Activated CD8-positive, alpha-beta T cell treated with anti-CD3 and anti-CD28 coated beads for 36 hours (primary cell): ENCODE data around the gene GP5. TPM values are rescaled to one million over a fixed set of nuclear protein-coding genes. Genes with fewer than 3 reads are reported as not detected.

ENCODE experiments used
- ATAC-seq: fragments of 200-7000 bp; cut with Tn5 transposase; one replicate; pipeline ENCODE4 v1.10.0; 2021; ENCODE audit warnings: mild to moderate bottlenecking, moderate library complexity
- CTCF ChIA-PET: fragments of 350-600 bp; sonication (Branson Sonifier 250); formaldehyde crosslinking; loops from one replicate; lab custom pipeline; 2021; ENCODE audit warnings: antibody characterized with exemption; lab: Charles Lee
- POLR2A ChIA-PET: fragments of 350-600 bp; sonication (Branson Sonifier 250); formaldehyde crosslinking; loops from one replicate; lab custom pipeline; 2021; ENCODE audit warnings: antibody characterized with exemption; lab: Charles Lee
- DNase-seq: peaks from one replicate; pipeline ENCODE4 v3.0.0-alpha.2; 2020
- H3K27ac Mint-ChIP-seq: one replicate; pipeline ENCODE4 v1.8.0; 2021; ENCODE audit warnings: mild to moderate bottlenecking, mixed read lengths
- H3K27me3 Mint-ChIP-seq: one replicate; pipeline ENCODE4 v1.8.0; 2021; ENCODE audit warnings: mixed read lengths
- H3K36me3 Mint-ChIP-seq: one replicate; pipeline ENCODE4 v1.8.0; 2021; ENCODE audit warnings: low read depth, mixed read lengths
- H3K4me1 Mint-ChIP-seq: one replicate; pipeline ENCODE4 v1.8.0; 2021; ENCODE audit warnings: low read depth, mixed read lengths
- H3K4me3 Mint-ChIP-seq: one replicate; pipeline ENCODE4 v1.8.0; 2021; ENCODE audit warnings: mild to moderate bottlenecking, moderate library complexity, mixed read lengths
- H3K9me3 Mint-ChIP-seq: one replicate; pipeline ENCODE4 v1.8.0; 2021; ENCODE audit warnings: mixed read lengths
- intact Hi-C: fragments of 100-400 bp; cut with micrococcal nuclease; formaldehyde crosslinking; loops from one replicate; pipeline ENCODE4 v1.10.0; 2022
- total RNA-seq, 2 experiments: library from RNA; stranded (reverse); gene quantifications; one replicate each; pipeline ENCODE4 v1.2.3, GENCODE V29; 2021
- TF ChIP-seq, protein P1 (sequence below): fragments of 200-600 bp; IDR thresholded peaks from one replicate; pipeline ENCODE4 v1.8.0; 2022; ENCODE audit warnings: antibody characterized with exemption, mild to moderate bottlenecking

GP5 gene
- total RNA-seq, 2 experiments from 2014 or later, result 0.72 to 0.83 TPM

- H3K4me1 Mint-ChIP-seq, result no peaks in the 10 kb centered on the region
- DNase-seq (no peak), ATAC-seq (no peak)
- H3K36me3 Mint-ChIP-seq, result no peaks in the 10 kb centered on the region
- ChIA-PET POLR2A (no interaction called here), CTCF (interaction anchor here (1.1 to 2.0 kb wide), 2 partner anchors 38 to 49 kb away, joined by 3 to 7 read pairs; no protein-coding TSS in a partner anchor)
- peaks cover 5% of the 10 kb centered on the region for H3K27me3 Mint-ChIP-seq
- H3K9me3 Mint-ChIP-seq, result no peaks in the 10 kb centered on the region
- intact Hi-C loops, result no loop called here
- TF ChIP-seq, protein P1, sequence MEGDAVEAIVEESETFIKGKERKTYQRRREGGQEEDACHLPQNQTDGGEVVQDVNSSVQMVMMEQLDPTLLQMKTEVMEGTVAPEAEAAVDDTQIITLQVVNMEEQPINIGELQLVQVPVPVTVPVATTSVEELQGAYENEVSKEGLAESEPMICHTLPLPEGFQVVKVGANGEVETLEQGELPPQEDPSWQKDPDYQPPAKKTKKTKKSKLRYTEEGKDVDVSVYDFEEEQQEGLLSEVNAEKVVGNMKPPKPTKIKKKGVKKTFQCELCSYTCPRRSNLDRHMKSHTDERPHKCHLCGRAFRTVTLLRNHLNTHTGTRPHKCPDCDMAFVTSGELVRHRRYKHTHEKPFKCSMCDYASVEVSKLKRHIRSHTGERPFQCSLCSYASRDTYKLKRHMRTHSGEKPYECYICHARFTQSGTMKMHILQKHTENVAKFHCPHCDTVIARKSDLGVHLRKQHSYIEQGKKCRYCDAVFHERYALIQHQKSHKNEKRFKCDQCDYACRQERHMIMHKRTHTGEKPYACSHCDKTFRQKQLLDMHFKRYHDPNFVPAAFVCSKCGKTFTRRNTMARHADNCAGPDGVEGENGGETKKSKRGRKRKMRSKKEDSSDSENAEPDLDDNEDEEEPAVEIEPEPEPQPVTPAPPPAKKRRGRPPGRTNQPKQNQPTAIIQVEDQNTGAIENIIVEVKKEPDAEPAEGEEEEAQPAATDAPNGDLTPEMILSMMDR, result no peak
- H3K4me3 Mint-ChIP-seq, result no peak overlapping the region
- no peak overlapping the region for H3K27ac Mint-ChIP-seq
Observed at GRCh38 chr3:194383276-194383940, 15.7 kb downstream of the GP5 start.

DNA sequence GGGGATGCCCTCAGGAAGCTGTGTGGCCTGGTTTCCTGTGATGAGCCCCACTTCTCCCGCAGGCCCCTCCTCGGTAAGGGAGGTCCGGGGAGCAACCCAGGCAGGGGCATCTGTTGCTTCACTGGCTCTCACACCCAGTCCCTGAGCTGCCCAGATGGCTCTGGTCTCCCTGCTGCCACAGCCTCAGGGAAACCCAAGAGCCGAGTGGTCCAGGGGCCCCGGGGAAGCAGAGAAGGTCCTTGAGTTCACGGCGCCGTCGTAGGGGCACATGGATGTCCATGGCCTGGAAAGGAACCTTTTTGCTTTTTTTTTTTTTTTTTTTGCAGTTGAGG is 16.2 kb downstream of the GP5 start:
- H3K4me3 Mint-ChIP-seq, result no peak overlapping the region
- no peaks in the 10 kb centered on the region for H3K9me3 Mint-ChIP-seq
- CTCF ChIA-PET, result interaction anchor here (1.0 to 2.0 kb wide), 3 partner anchors 38 to 48 kb away, joined by 3 to 7 read pairs (median 4); no protein-coding TSS in a partner anchor
- TF ChIP-seq, protein P1, result no peak
- no peak overlapping the region for H3K27ac Mint-ChIP-seq
- no peak for ATAC-seq
- POLR2A ChIA-PET, result no interaction called here
- intact Hi-C loops, result no loop called here
- H3K27me3 Mint-ChIP-seq, result peaks cover 5% of the 10 kb centered on the region
- H3K36me3 Mint-ChIP-seq, result no peaks in the 10 kb centered on the region
- H3K4me1 Mint-ChIP-seq, result no peaks in the 10 kb centered on the region
- DNase-seq, result no peak

- no peak overlapping the region for H3K4me3 Mint-ChIP-seq
- TF ChIP-seq, protein P1, result no peak
- H3K27ac Mint-ChIP-seq, result no peak overlapping the region
- no peaks in the 10 kb centered on the region for H3K36me3 Mint-ChIP-seq
- no peaks in the 10 kb centered on the region for H3K9me3 Mint-ChIP-seq
- H3K4me1 Mint-ChIP-seq, result no peaks in the 10 kb centered on the region
- ChIA-PET CTCF (interaction anchor here (1.0 to 2.0 kb wide), 3 partner anchors 37 to 48 kb away, joined by 3 to 7 read pairs (median 4); no protein-coding TSS in a partner anchor), POLR2A (no interaction called here)
- intact Hi-C loops, result no loop called here
- ATAC-seq (no peak), DNase-seq (no peak)
- peaks cover 5% of the 10 kb centered on the region for H3K27me3 Mint-ChIP-seq
Observed at GRCh38 chr3:194382196-194382891, 16.7 kb downstream of the GP5 start.

- Mint-ChIP-seq H3K4me3 (no peak overlapping the region), H3K36me3 (no peaks in the 10 kb centered on the region), H3K27ac (no peak overlapping the region), H3K27me3 (peaks cover 5% of the 10 kb centered on the region), H3K4me1 (no peaks in the 10 kb centered on the region), H3K9me3 (no peaks in the 10 kb centered on the region)
- no peak for DNase-seq
- ChIA-PET CTCF (interaction anchor here (1.0 kb wide), 1 partner anchor 36 kb away, joined by 6 read pairs; no protein-coding TSS in a partner anchor), POLR2A (no interaction called here)
- intact Hi-C loops, result no loop called here
- no peak for ATAC-seq
- TF ChIP-seq, protein P1, result no peak
Observed at GRCh38 chr3:194381460-194381875, 17.6 kb downstream of the GP5 start.

DNA sequence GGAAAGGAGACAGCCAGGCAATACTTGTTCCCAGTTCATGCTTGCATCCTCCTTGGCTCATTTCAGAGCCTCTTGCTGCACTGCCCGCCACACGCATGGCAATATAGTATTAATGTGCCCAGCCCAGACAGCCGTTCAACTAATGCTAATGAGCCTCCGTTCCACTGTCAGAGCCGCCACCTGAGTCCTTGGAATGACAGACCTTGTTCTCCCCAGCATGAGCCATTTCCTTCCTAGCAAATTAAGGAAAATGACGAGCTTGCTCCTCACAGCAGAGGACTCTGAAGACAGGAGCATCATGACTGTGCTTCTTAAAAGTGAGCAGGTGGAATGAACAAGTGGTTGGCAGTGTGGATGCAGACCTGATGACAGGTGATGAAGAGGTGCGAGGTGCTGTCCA is 18.7 kb downstream of the GP5 start:
- no peak for DNase-seq
- Mint-ChIP-seq H3K4me1 (no peaks in the 10 kb centered on the region), H3K27ac (no peak overlapping the region), H3K36me3 (no peaks in the 10 kb centered on the region), H3K4me3 (no peak overlapping the region), H3K9me3 (no peaks in the 10 kb centered on the region), H3K27me3 (peaks cover 5% of the 10 kb centered on the region)
- TF ChIP-seq, protein P1, result no peak
- CTCF ChIA-PET, result interaction anchor here (1.0 kb wide), 1 partner anchor 35 kb away, joined by 6 read pairs; no protein-coding TSS in a partner anchor
- intact Hi-C loops, result no loop called here
- POLR2A ChIA-PET, result no interaction called here
- ATAC-seq, result no peak
